Stimulated activated CD4-positive, alpha-beta T cell treated with anti-CD3 and anti-CD28 coated beads, Interleukin-15, amount 100 ng/mL, for 1 hour (primary cell): ENCODE results near the gene RGMB.

Experiments
- DNase-seq, 2 donors: peaks; one replicate each; pipeline ENCODE4 v3.0.0-alpha.2; 2020; ENCODE audit warnings: low read depth in 1 of 2, low spot score in 1 of 2

RGMB gene

GRCh38 chr5:98825582-98826375 lies 52.3 kb downstream of the RGMB start:
- DNase-seq: no peak

GRCh38 chr5:98827161-98827560 lies 53.7 kb downstream of the RGMB start:
- DNase-seq: no peak

DNA sequence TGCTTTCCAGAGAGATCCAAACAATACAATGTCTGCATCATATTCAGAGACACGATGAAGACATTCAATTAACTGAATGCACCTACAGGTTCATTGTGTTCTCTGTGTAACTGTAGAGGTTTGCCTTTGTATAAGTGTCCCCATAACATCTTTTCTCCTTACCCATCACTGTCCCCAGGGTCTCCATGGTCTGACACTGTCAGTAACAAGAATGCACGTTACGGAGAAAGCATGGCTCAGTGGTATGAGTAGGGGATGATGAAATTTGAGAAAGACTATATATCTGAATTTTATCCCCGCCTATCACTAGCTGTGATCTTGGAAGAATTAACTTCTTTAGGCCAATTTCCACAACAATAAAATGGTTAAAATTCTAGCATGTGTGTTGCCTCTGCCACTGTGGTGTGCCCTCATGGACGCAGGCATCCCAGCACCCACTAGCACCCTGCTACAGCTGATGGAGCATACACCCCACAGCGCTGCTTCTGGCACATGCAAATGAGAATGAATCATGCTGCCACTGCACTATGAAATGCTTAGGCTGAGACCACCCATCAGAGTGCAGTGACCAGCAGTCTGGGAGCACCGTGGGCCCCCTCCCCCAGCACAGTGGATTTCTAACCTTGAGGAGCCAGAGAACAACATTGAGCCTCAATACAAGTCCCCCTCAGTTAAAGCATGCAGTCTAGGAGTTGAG lies 54.3 kb downstream of the RGMB start:
- DNase-seq: no peak

DNA sequence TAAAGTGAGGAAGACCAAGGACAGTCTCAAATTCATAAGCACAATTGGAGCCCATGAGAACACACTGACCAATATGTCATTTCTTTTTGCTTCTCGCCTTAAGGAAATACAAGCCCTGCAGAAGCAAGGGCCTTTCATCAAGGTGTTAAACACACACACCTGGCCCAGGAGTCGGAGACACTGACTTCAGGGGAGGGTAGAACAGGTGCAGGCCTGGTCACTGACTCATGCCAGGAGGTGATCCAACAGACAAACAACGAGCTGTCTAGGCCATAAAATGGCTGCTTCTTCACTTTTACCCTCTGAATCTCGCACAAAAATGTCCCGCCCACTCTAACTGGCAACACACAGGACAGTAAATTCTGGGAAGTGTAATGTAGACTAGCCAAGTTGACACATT lies 62.7 kb downstream of the RGMB start:
- no peak for DNase-seq

GRCh38 chr5:98839469-98840383 lies 66.3 kb downstream of the RGMB start:
- no peak for DNase-seq

- DNase-seq: no peak
Observed at GRCh38 chr5:98840946-98841345, 67.5 kb downstream of the RGMB start.

- no peak for DNase-seq
Observed at GRCh38 chr5:98843481-98843880, 70.0 kb downstream of the RGMB start.

DNA sequence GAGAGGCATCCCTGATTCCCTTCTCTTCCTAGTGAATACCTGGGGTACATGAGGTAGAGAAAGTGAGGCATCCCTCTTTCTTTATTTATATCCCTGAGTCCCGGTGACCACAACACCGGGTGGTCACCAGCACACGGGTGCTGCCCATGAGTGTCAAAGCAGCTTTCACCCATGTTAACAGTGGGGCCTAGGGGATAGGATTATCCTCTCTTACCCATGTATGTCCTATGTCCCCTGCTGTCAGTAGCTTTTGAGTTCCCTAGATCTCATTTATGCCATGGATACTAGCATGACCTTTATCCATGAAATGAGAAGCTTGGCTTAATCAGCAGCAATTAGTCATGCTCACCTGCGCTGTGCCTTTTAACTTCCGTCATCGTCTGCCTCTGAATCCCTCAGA lies 71.4 kb downstream of the RGMB start:
- no peak for DNase-seq

DNA sequence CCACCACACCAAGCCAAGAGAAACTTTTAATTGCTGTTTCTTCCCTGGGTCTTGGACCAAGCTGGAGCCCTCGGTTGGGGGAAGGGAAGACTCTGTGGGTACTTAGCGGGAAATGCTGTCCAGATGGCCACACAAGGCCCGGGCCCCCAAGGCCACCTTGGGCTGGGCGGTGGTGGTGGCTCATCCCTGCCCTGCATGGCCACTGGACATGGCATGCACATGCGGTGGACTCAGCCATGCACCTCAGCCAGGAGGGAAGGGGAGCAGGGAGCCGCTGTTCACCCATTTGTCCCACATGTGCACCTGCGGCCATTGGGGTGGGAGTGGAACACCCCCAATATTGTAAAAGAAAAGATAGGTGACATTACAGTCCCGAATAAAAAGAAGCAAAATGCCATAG lies 72.4 kb downstream of the RGMB start:
- no peak for DNase-seq
